IPS-11a (cell line): ENCODE measurements around the gene NCAPH2.

Experiments used
- H3K4me3 ChIP-seq: one replicate; pipeline ENCODE4 v1.5.1; 2013; ENCODE audit warnings: low read depth, low read length, control low read depth

Gene NCAPH2

DNA sequence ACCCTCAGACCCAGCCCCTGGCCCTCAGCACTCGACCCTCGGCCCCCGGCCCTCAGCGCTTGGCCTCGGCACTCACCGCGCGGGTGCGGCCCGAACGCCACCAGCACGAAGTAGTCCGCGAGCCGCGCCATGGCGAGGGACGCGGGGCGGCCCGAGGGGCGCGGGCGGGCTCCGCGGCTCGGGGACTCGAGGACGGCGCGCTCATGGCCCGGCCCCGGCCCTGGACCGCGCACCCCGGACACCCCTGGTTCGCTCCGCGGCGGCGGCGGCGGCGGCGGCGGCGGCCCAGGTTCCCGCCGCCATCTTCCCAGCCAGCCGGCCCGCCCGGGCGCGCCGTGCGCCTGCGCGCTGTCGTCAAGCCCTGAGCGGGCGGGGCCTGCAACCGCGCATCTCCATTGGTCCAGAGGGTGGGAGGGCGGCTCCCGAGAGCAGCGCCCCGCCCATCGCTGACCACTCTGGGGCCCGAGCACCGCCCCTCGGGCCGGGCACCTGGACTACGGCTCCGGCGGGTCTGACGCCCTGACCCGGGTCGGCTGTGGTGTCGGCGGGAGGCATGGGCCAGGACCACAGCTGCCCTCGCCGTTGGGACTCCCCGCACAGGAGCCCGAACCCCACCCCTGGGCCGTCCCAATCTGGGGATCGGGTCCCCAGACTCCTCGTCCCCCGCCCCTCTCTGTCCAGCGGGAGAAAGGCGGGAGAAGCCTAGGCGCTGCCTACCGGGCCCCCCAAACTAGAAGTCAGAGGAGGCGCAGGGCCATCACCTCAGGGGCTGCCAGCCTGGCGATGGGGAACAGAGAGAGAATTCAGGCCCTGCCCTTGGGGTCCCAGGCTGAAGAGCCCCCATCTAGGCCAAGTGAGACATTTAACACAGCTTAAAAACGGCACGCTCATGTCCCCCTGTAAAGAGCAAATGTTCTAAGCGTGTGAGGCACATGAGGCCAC is 33.0 kb upstream of the NCAPH2 start, which contains the start of gene SBF1:
TSS of gene SBF1 (minus strand) at position 326 of the 942 bp plus-strand sequence. CDS start at position 131, 195 bp downstream.
- H3K4me3 ChIP-seq, result peak within 1 kb of the TSS; percentile 58

DNA sequence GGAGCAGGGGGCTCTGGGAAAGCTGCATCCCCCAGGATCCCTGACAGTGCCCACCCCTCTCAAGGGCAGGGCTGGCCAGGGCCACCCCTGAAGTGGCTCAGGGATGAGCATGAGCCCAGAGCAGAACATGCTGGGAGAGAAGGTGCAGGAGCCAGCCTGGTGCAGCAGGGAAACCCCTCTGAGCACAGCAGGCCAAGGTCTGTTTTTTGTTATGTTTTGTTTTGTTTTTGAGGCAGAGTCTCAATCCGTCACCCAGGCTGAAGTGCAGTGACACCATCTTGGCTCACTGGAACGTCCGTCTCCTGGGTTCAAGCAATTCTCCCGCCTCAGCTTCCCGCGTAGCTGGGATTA is 32.4 kb upstream of the NCAPH2 start:
- no peak overlapping the region for H3K4me3 ChIP-seq

DNA sequence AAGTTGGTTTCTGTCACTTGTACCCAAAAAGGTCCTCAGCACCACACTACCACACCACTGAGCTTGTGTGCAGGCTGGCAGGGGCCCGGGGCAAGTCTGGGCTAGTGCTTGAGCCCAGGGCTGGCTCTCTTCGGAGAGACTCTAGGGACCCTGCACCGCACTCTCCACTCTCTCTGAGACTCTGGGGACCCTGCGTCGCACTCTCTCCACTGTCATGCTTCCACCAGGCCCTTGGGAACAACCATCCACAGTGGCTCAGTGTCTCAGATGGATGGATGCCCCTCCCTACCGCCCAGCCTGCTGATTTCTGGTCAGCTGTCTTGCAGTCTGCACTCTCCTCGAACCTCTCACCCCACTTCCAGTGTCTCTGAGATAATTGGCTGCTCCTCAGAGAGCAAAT is 31.2 kb upstream of the NCAPH2 start:
- H3K4me3 ChIP-seq, result no peak overlapping the region

DNA sequence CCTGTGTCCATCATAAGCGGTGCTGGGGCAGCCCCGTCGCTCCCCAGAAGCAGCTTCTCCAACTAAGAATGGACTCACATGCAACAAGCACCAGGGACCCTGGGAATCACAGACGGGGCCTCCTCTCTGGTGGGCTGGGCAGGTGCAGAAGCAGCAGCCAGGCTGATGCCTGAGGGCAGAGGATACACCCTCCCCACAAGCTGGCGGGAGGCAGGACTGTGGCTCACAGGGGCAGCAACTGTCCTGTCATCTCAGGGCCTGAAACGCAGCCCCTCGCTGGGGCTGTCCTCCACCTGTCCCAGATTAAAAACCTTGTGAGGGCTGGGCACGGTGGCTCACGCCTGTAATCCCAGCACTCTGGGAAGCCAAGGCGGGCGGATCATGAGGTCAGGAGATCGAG is 30.1 kb upstream of the NCAPH2 start:
- H3K4me3 ChIP-seq, result no peak overlapping the region

DNA sequence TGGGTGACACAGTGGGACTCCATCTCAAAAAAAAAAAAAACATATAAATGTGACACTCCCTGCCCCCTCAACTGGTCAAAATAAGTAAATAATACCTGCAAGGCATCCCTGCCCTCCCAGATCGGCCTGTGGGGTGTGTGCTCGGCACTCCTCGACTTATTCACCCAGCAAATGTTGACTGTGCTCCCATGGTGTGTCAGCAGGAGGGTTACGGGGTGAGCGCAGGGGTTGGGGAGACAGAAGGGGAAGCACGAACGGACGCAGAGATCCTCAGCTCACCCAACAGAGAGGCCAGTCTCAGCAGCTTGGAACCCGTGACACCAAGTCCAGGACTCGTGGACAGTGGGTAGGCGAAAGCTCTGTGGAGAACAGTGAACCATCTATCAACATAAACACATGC is 28.3 kb upstream of the NCAPH2 start:
- H3K4me3 ChIP-seq, result no peak overlapping the region

DNA sequence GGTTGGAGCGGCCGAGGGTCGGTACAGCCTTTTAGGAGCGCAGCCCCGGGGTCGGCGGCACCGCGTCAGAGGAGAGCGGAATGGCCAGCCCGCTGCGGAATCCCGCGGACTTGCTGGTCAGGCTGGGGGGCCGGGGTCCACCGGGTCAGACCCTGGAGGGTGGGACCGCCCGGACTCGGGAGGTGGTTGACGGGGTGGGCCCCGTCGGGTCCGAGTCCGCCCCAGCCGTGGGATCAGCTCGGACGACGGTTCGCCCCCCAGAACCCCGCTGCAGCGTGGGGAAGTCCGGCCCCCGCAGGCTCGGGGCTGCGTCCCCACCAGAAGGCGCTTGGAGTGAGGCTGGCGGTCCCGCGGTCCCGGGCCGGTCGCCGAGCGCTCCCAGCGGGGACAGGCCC is 27.0 kb upstream of the NCAPH2 start:
- peak overlapping the region; percentile 62 for H3K4me3 ChIP-seq

DNA sequence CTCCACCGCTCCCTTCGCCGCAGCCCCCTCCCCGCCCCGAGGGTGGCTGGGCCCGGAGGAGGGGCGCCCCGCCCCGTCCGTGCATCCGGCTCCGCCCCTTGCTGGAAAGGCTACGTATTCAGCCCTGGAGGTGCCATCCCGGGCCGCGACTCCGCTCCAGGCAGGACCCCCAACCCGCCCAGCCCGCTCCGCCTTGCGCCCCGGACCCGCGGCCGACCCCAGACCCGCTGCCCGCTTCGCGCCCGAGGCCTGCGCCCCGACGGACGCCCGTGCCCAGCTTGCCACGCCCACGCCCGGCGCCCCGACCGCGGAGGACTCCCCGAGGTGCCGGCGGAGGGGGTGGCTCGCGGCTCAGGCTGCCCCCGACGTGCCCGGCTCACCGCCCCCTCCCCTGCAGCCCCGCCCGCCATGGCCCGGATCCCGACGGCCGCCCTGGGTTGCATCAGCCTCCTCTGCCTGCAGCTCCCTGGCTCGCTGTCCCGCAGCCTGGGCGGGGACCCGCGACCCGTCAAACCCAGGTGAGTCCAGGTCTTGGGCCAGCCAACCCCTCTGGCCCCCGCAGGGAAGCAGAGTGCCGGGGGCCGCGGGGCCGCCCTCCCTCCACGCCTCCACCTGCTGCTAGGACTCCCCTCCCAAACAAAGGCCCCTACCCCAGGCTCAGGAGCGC is 26.5 kb upstream of the NCAPH2 start, which contains the start of gene ADM2:
TSS of gene ADM2 (plus strand) at position 104 of the 667 bp plus-strand sequence. CDS start at position 409, 305 bp downstream.
- H3K4me3 ChIP-seq, result peak within 1 kb of the TSS; percentile 62

DNA sequence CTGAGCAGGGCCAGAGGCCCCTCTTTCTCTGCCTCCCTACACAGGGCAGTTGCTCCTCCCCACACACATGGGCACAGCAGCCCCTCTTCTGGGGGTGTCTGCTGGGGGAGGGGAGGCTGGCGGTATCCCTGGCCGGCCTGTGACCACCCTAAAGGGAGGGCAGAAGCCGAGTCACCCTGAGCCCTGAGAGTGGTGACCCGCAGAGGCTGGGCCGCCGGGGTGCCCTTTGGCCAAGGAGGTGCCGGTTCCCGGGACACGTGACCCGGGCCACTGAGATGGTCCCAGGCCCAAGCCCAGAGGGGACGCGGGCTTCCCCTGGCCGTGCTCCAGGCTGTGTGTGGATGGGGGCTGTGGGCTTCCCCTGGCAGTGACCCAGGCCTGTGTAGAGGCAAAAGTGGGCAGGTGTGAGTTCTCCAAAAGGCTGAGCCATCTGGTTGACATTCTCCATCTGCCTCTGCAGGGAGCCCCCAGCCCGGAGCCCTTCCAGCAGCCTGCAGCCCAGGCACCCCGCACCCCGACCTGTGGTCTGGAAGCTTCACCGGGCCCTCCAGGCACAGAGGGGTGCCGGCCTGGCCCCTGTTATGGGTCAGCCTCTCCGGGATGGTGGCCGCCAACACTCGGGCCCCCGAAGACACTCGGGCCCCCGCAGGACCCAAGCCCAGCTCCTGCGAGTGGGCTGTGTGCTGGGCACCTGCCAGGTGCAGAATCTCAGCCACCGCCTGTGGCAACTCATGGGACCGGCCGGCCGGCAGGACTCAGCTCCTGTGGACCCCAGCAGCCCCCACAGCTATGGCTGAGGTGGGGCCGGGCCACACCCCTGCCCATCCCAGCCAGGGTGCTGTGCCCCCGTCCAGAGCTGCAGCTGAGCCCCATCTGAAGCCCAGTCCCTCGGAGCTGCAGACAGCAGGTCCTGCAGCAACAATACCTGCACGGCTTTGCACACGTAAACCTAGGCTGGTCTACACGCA is 25.6 kb upstream of the NCAPH2 start:
- H3K4me3 ChIP-seq, result peak overlapping the region; percentile 62

DNA sequence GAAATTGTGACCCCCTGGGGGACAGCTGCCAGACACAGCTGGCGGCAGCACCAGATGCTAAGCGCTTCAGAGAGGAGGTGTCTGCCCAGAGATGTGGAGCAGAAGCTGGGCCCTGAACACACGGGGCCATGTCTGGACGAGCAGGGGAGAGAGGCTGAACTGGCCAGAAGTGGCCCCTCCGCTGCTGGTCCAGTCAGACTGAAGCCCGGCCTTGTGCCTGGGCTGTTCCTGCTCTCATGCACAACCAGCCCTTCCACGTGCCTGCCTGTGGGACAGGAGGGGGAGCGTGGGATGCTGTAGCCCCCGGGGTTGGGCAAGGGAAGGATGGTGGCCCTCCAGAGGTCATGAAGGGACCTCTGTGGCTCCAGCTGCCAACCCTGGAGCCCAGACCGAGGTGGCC is 24.9 kb upstream of the NCAPH2 start:
- no peak overlapping the region for H3K4me3 ChIP-seq

DNA sequence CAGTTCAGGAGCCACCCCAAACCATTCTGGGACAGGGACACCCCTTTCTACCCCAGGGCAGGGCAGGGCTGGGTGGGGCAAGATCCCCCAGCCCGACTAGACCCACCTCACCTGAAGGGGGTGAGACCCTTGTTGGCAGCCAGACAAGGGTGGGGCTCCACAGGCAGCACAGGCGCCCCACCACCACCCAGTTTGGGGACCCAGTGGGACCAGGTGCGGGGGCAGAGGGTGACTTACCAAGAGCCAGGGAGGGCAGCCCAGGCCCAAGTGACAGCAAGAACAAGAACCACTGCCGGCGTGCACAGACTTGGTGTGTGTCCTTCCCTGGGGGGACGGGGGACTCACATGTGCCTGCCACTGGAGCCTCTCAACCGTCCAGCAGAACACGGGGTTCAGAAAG is 24.5 kb upstream of the NCAPH2 start:
- H3K4me3 ChIP-seq, result no peak overlapping the region

DNA sequence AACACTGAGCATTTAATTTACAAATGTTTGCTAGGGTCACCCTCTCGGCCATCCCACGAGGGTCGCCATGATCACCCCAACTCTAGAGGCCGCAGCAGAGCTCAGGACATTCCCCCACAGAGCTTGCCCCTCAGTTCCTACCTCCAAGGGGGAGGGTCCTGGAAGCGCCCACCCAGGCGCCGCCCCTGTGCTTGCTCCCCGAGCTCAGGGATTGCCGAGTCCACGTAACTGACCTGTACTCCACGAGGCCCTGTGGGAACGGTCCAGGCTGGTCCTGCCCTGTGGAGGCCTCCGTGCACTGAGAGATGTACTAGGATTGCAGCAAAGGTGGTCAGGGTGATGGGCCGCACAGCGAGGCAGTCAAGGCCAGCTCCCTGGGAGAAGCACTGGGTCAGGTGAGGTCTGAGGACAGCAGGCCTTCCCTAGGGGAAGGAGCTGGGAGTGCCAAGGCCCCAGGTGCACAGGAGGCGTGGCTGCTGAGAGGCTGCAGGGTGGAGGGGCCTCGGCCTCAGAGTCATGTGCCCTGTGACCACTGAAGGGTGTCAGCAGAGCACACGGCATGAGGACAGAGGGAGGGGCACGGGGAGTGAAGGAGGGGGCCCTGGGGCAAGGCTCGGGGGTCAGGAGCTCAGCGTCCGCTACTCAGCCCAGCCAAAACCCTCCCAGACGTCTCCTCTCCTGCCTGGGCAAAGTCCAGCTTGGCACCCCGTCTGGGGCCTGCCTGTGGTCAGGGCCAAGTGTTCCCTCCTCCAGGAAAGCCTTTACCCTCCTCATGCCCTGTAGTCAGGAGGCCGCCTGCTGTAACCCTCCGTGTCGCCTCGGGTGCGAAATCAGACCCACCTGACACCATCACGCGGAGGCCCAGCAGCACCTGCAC is 23.8 kb upstream of the NCAPH2 start:
- H3K4me3 ChIP-seq, result no peak overlapping the region

DNA sequence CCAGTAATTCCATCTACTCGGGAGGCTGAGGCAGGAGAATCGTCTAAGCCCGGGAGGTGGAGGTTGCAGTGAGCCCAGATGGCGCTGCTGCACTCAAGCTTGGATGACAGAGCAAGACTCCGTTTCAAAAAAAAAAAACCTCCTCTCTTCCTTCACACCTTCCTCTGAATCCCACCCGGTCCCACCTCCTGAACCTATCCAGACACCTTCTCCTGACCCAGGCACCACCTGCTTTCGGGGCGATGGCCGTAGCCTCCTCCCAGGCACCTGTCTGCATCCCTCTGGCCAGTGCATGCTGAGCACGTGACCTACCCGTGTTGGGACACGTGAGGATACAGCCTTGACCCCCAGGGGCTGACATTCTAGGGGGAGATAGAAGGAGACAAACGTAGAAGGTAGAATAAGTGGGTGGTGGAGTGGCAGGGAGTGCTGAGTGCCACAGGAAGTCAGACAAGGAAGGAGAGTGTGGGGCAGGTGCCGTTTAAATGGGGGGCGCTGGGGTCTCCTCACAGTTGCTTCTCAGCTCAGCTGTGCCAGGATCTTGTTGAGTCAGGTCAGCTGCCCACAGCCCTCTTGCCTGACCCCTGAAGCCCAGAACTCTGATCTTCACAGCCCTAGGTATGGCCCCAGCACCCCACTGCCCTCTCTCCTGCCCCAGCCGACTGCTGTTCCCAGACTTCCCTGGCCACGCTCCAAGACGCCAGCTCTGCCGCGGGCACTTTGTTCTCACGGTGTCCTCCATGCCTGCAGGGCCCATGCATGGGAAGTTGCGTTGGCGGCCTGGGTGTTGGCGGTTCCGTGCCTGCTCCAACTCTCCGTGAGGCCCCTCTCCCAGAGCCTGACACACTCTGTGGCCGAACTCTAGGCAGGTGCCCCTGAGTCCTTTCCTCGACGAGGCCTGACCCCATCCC is 22.5 kb upstream of the NCAPH2 start:
- H3K4me3 ChIP-seq, result no peak overlapping the region

DNA sequence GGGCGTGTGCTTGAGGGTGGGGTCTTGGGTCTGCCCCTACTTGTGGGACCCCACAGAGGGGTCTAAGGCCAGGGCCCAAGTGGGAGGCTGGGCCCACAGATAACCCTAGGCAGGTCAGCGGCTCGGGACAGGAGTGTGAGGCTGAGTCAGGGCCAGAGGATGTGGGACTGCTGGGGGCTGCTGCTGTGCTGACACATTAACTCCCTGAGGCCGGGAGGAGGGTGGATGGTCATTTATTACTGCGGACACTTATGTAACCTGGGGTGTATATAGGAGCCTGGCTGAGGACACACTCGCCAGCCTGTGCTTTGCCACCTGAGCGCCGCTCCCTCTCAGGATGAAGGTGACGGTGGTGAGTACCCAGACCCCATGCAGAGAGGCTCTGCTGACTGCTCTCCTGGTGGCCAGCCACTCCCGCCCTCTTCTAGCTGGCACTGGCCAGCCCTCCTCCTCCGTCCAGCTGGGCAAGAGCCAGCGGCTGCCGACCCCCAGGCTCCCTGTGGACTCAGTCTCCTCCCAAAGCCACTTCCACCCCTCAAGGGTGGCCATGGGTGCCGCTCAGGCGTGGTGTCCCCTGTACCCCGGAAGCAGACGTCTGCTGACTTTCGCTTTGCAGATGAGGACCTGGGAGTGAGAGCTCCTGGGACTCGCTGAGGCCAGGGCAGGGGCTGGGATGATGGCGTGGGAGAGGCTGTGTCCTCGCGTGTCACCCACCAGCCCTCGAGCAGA is 21.3 kb upstream of the NCAPH2 start, which contains the start of gene MIOX:
TSS of gene MIOX (plus strand) at position 299 of the 729 bp plus-strand sequence. CDS start at position 338, 39 bp downstream.
- H3K4me3 ChIP-seq, result no peak within 1 kb of the TSS

DNA sequence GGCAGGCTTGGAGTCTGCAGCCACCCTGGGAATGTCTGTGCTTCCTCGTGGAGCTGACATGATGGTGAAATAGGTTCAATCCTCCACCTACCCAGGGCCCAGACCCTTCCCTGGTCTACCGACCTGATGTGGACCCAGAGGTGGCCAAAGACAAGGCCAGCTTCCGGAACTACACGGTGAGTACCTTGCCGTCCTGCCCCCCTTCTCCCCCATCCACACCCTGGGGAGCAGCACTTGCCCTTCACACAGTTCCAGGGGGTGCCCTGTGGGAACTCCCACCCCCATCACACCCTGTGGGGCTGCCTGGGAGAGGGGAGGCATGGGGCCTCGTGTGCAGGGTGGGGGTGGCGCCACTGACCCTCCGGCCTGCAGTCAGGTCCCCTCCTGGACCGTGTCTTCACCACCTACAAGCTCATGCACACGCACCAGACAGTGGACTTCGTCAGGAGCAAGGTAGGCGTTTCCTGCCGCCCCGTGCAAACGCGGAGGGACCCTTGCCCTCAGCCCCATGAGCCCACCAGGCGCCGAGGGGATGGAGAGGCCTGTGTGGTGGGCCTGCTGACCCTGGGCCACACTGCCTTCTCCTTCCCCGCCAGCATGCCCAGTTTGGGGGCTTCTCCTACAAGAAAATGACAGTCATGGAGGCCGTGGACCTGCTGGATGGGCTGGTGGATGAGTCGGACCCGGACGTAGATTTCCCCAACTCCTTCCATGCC is 20.6 kb upstream of the NCAPH2 start:
- H3K4me3 ChIP-seq, result no peak overlapping the region

DNA sequence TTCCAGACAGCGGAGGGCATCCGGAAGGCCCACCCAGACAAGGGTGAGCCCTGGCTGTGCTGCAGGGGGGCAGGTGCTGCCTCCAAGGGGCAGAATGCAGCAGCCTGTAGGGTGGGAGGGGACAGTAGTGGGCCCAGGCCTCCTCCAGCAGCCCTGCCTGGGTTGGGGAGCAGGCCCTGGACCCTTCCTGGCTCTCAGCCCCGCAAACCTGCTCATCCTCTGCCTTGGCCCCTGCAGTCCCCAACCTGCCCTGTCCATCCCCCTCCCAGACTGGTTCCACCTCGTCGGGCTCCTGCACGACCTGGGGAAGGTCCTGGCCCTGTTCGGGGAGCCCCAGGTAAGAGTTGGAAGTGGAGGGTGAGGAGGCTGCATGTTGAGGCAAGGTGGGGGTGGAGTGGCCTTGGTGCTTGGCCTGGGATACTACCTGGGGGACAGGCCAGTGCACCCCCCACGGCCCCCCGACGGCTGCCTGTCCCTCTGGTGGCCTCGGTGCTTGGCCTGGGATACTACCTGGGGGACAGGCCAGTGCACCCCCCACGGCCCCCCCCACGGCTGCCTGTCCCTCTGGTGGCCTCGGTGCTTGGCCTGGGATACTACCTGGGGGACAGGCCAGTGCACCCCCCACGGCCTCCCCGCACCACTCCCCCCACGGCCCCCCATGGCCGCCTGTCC is 19.9 kb upstream of the NCAPH2 start:
- H3K4me3 ChIP-seq, result no peak overlapping the region

DNA sequence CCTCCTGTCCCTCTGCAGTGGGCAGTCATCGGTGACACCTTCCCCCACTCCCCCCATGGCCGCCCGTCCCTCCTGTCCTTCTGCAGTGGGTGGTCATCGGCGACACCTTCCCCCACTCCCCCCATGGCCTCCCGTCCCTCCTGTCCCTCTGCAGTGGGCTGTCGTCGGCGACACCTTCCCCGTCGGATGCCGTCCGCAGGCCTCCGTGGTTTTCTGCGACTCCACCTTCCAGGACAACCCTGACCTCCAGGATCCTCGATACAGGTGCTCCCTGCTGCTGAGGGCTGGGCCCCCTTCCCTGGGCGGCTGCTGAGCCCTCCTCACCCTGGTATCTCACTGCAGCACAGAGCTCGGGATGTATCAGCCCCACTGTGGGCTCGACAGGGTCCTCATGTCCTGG is 19.1 kb upstream of the NCAPH2 start:
- H3K4me3 ChIP-seq, result no peak overlapping the region
